ENCODE data around the gene PPP2R1A.

The PPP2R1A gene

GRCh38 chr19:52269338-52270261 is 79.7 kb downstream of the PPP2R1A start, which contains the start of gene ZNF766:
Gene ZNF766, plus strand, starts transcription at chr19:52269587. Its CDS starts 27 bp downstream, at chr19:52269614.
- peak within 1 kb of the TSS; percentile 98 for H3K9ac ChIP-seq (ENCODE audit: low read length)
- no peak for TF ChIP-seq CTCF (IDR thresholded peaks at IDR 0.05; ENCODE audit: low read depth, low read length)
- TF ChIP-seq EZH2phosphoT487 (IDR thresholded peaks at IDR 0.05; ENCODE audit: low read depth): no peak
- H4K20me1 ChIP-seq (ENCODE audit: insufficient read depth, low read length): peaks cover 9% of the 10 kb centered on the region
- H3K79me2 ChIP-seq (ENCODE audit: low read length): peaks cover 51% of the 10 kb centered on the region
- peak within 1 kb of the TSS; percentile 91 for H3K4me2 ChIP-seq (ENCODE audit: low read length)
- peak within 1 kb of the TSS; percentile 82 for H2AFZ ChIP-seq (ENCODE audit: low read depth, low read length)
- peaks cover 10% of the 10 kb centered on the region for H3K4me1 ChIP-seq (ENCODE audit: low read length)
- H3K36me3 ChIP-seq (replicated peaks; ENCODE audit: low read depth, low read length): peaks cover 36% of the 10 kb centered on the region
- peak within 1 kb of the TSS; percentile 76 for H3K27ac ChIP-seq (ENCODE audit: low read length)
- no peaks in the 10 kb centered on the region for H3K27me3 ChIP-seq (ENCODE audit: low read depth, low read length)
- H3K4me3 ChIP-seq (ENCODE audit: low read length): peak within 1 kb of the TSS; percentile 93
- H3K9me3 ChIP-seq (ENCODE audit: insufficient read depth, low read length): peaks cover 16% of the 10 kb centered on the region; the same call in 1 of the 2 replicates

GRCh38 chr19:52270266-52270885 is 80.5 kb downstream of the PPP2R1A start:
- Histone ChIP-seq H3K4me1 (ENCODE audit: low read length) (peaks cover 10% of the 10 kb centered on the region), H4K20me1 (ENCODE audit: insufficient read depth, low read length) (peaks cover 9% of the 10 kb centered on the region), H3K9ac (ENCODE audit: low read length) (peak overlapping the region; percentile 98), H3K4me2 (ENCODE audit: low read length) (peak overlapping the region; percentile 81), H3K9me3 (ENCODE audit: insufficient read depth, low read length) (peaks cover 16% of the 10 kb centered on the region; the same call in 1 of the 2 replicates), H2AFZ (ENCODE audit: low read depth, low read length) (peak overlapping the region; percentile 61; the same call in 1 of the 2 replicates), H3K27ac (ENCODE audit: low read length) (peak overlapping the region; percentile 76), H3K36me3 (replicated peaks; ENCODE audit: low read depth, low read length) (peaks cover 42% of the 10 kb centered on the region), H3K79me2 (ENCODE audit: low read length) (peaks cover 59% of the 10 kb centered on the region), H3K4me3 (ENCODE audit: low read length) (peak overlapping the region; percentile 93), H3K27me3 (ENCODE audit: low read depth, low read length) (no peaks in the 10 kb centered on the region)
- TF ChIP-seq EZH2phosphoT487 (IDR thresholded peaks at IDR 0.05; ENCODE audit: low read depth): no peak
- TF ChIP-seq CTCF (IDR thresholded peaks at IDR 0.05; ENCODE audit: low read depth, low read length): no peak

- no peak for TF ChIP-seq CTCF (IDR thresholded peaks at IDR 0.05; ENCODE audit: low read depth, low read length)
- TF ChIP-seq EZH2phosphoT487 (IDR thresholded peaks at IDR 0.05; ENCODE audit: low read depth): no peak
- H3K36me3 ChIP-seq (replicated peaks; ENCODE audit: low read depth, low read length): peaks cover 68% of the 10 kb centered on the region
- H2AFZ ChIP-seq (ENCODE audit: low read depth, low read length): no peak overlapping the region
- H3K4me2 ChIP-seq (ENCODE audit: low read length): no peak overlapping the region
- no peak overlapping the region for H3K4me3 ChIP-seq (ENCODE audit: low read length)
- no peak overlapping the region for H3K9ac ChIP-seq (ENCODE audit: low read length)
- H3K27me3 ChIP-seq (ENCODE audit: low read depth, low read length): no peaks in the 10 kb centered on the region
- H3K27ac ChIP-seq (ENCODE audit: low read length): no peak overlapping the region
- peaks cover 10% of the 10 kb centered on the region for H3K4me1 ChIP-seq (ENCODE audit: low read length)
- H3K79me2 ChIP-seq (ENCODE audit: low read length): peaks cover 88% of the 10 kb centered on the region
- H3K9me3 ChIP-seq (ENCODE audit: insufficient read depth, low read length): peaks cover 19% of the 10 kb centered on the region; the same call in 1 of the 2 replicates
- peaks cover 31% of the 10 kb centered on the region for H4K20me1 ChIP-seq (ENCODE audit: insufficient read depth, low read length)
These were observed 83.4 kb downstream of the PPP2R1A start for GRCh38 chr19:52273301-52273700.

- H3K9me3 ChIP-seq (ENCODE audit: insufficient read depth, low read length): peaks cover 19% of the 10 kb centered on the region; the same call in 1 of the 2 replicates
- peaks cover 71% of the 10 kb centered on the region for H3K36me3 ChIP-seq (replicated peaks; ENCODE audit: low read depth, low read length)
- H3K4me1 ChIP-seq (ENCODE audit: low read length): peaks cover 6% of the 10 kb centered on the region
- H3K9ac ChIP-seq (ENCODE audit: low read length): no peak overlapping the region
- H3K4me3 ChIP-seq (ENCODE audit: low read length): no peak overlapping the region
- H3K27me3 ChIP-seq (ENCODE audit: low read depth, low read length): no peaks in the 10 kb centered on the region
- no peak overlapping the region for H3K27ac ChIP-seq (ENCODE audit: low read length)
- H3K4me2 ChIP-seq (ENCODE audit: low read length): no peak overlapping the region
- no peak for TF ChIP-seq CTCF (IDR thresholded peaks at IDR 0.05; ENCODE audit: low read depth, low read length)
- no peak for TF ChIP-seq EZH2phosphoT487 (IDR thresholded peaks at IDR 0.05; ENCODE audit: low read depth)
- H3K79me2 ChIP-seq (ENCODE audit: low read length): peaks cover 97% of the 10 kb centered on the region
- no peak overlapping the region for H2AFZ ChIP-seq (ENCODE audit: low read depth, low read length)
- H4K20me1 ChIP-seq (ENCODE audit: insufficient read depth, low read length): peaks cover 32% of the 10 kb centered on the region
These were observed 84.3 kb downstream of the PPP2R1A start for GRCh38 chr19:52274191-52274590.

All from OCI-LY3 (cell line).